GM08714 (cell line): ENCODE data around the gene UPK3B.
"Not testable (repeated sequence)": the region's sequence is repeated elsewhere in the genome, so short reads cannot be mapped to it uniquely, and the experiment has no call there.

Source experiments
- H3K4me3 ChIP-seq: fragments of 200-500 bp; sonication (Bioruptor generic); 2 replicates; pipeline ENCODE4 v1.5.1; 2014; ENCODE audit warnings: mild to moderate bottlenecking, low read length, inconsistent platforms

Gene UPK3B

DNA sequence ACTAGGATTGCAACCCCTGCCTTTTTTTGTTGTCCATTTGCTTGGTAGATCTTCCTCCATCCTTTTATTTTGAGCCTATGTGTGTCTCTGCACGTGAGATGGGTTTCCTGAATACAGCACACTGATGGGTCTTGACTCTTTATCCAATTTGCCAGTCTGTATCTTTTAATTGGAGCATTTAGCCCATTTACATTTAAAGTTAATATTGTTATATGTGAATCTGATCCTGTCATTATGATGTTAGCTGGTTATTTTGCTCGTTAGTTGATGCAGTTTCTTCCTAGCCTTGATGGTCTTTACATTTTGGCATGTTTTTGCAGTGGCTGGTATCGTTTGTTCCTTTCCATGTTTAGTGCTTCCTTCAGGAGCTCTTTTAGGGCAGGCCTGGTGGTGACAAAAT, 54.6 kb downstream of the UPK3B start:
- H3K4me3 ChIP-seq = not testable (repeated sequence)
